ENCODE measurements around the gene SLC25A6.
"Not testable (repeated sequence)": the region's sequence is repeated elsewhere in the genome, so short reads cannot be mapped to it uniquely, and the experiment has no call there.

Gene SLC25A6

DNA sequence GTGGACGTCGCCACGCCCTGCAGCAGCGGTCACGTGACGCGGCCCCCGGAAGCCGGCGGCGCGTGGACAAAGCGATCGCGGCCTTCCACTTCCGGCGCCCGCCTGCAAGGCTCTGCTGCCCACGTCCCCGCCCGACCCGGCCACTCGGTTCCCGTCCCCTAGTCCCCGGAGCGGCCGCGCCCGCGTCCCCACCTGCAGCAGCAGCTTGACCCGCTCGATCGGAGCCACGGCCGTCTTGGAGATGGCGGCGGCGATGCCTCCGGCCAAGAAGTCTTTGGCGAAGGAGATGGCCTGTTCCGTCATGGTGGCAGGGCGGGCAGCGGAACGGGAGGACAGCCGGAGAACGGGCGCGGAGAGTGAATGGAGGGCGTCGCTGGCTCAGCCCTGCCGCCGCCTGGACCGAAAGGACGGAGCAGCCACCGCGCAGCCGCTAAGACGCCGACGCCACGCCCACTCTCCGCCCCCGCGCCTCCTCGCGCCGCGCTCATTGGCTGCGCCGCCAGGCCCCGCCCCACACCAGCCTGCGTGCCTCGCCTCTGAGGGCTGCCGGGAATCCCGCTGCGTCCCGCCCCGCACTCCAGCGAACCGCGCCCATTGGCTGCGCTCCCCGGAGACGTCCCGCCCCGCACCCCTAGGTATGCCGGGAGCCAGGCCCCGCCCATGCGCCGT lies at the start of gene SLC25A6:
TSS of gene SLC25A6 (minus strand) at position 407 of the 669 bp plus-strand sequence. CDS start at position 303, 104 bp downstream.
- no peak for DNase-seq

DNA sequence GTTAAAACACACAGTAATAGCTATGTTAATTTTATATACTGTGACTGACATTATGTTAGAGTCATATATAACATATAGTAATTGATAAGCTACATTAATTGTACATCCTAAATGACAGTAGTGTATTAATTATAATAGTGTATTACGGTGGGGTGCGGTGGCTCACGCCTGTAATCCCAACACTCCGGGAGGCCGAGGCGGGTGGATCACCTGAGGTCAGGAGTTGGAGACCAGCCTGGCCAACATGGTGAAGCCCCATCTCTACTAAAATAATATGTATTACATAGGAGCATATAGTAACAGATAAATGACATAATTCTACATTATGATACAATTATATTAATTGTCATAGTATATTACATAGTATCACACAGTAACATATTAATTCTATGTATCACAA lies 48.6 kb upstream of the SLC25A6 start:
- no peak for DNase-seq

DNA sequence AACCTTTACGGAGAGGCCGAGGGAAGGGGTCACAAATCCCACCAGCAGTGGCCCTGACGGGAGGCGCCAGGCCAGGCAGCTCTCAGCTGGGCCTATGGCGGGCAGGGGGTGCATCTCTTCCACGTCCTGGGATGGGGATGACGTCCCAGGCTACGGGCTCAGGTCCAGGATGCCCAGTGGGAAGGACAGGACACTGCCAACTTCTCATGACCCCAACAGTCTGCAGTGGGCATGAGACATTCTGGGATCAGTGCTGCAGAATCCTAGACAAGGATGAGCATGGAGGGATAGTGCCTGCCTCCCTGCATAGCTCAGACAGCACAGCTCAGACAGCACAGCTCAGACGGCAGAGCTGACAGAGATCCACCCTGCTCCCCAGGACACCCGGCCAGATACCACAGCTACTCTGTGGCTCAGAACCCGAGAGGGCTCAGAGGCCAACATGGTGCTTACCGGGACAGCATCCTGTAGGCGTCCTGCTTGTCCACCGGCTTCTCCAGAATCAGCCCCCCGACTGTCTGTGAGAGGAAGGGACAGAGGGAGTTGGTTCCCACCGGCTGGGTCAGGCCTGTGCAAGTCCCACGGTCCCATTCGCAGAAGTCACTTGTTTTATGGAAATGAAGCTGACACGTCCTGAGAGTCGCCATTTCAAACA lies 43.5 kb upstream of the SLC25A6 start:
- no peak for DNase-seq

DNA sequence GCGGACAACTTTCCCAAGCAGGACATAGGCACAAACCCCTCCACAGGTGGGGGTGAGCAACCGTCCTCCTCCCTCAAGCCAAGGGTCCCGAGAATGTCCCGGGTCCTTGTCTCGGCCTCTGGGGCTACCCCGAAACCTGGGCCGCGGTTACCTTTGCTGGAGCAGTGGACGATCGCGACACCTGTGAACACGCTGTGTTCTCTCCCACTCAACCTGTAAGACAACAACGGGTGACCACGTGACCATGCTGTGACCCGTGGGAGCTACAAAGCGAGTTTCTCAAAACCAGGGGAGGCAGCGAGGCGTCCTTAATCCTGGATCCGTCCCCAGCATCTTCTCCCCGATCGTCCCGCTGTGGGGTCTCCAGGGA lies 42.9 kb upstream of the SLC25A6 start:
- no peak for DNase-seq

DNA sequence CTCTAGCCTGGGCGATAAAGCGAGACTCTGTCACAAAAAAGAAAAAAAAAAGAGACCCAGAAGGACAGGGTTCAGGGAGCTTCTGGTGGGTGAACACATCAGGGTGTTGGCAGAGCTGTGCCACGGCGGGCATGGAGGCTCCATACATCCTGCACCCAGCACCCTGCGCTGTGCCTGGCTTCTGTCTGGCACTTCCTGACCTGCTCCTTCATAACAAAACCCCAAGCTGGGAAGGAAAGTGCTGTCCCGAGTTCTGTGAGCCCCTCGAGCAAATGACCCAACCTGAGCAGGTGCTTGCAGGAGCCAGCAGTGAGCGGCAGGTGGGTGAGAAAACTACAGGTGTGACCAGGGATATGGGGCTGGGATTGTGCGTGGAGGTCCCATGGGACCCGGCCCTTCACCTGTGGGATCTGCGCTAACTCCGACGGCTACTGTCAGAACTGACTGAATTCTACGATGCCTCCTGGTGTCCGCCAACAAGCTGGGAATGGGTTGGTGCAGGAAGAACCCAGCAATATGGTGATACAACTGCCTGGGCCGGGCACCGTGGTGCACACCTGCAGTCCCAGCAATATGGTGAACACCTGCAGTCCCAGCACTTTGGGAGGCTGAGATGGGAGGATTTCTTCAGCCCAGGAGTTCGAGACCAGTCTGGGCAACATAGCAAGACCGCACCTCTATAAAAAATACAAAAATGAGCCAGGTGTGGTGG lies 41.9 kb upstream of the SLC25A6 start:
- no peak for DNase-seq

DNA sequence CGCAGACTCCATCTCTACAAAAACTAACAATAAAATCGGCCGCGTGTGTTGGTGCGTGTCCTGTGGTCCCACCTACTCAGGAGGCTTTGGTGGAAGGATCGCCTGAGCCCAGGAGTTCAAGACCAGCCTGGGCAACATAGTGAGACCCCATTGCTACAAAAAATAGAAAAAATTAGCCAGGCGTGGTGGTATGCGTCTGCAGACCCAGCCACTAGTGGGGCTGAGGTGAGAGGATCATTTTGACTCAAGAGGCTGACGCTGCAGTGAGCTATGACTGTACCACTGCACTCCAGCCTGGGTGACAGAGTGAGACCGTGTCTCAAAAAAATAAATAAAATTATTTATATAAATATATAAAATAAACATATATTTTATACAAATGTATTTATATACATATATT lies 38.5 kb upstream of the SLC25A6 start:
- DNase-seq = no peak

DNA sequence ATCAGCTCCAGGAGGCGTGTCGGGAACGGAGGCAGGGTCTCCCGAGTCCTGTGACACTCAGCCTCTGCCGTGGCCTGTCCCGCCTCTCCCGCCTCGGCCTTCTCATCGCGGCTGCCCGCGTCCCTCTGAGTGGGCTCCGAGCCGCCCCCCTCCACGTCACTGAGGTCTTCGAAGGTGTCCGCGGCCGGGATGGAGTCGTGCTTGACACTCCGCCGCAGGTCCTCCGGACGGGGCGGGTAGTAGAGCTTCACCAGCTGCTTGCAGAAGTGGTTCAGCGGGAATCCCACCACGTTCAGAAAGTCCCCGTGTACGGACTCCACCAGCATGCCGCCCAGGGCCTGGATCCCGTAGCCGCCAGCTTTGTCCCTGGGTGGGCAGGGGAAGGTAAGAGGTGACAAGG lies 35.8 kb upstream of the SLC25A6 start:
- DNase-seq = no peak

DNA sequence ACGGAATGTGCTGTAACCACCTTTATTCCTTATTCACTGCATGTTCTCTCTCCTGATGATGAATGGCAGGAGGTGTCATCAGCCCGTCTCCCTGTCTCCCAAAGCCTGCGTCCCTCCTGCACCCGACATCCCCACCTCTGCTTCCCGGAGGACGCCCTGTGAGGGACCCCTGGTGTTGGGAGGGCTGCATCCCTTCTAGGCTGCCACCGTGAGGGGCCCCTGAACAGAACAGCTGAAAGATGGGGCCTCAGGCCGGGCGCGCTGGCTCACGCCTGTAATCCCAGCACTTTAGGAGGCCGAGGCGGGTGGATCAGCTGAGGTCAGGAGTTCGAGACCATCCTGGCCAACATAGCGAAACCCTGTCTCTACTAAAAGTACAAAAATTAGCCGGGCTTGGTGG lies 34.4 kb upstream of the SLC25A6 start:
- not testable (repeated sequence) for DNase-seq

DNA sequence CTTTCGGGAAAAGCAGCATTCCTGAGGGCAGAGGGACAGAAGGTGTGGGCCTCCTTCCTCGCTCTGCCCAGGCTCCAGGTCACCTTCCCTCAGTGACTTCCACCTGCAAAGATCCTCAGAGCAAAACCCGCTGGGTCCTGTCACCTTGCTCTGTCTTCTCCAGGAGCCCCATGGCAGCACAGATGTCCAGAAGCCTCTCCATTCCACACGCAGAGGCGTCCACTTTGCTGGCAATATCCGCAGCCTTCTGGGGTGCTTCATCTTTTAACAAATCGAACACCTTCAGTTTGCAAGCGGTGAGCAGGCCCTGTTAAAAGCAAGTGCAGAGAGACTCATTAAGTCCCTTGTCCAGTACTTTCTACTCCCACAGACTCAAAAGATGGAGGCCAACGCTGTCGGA lies 33.5 kb upstream of the SLC25A6 start:
- no peak for DNase-seq

DNA sequence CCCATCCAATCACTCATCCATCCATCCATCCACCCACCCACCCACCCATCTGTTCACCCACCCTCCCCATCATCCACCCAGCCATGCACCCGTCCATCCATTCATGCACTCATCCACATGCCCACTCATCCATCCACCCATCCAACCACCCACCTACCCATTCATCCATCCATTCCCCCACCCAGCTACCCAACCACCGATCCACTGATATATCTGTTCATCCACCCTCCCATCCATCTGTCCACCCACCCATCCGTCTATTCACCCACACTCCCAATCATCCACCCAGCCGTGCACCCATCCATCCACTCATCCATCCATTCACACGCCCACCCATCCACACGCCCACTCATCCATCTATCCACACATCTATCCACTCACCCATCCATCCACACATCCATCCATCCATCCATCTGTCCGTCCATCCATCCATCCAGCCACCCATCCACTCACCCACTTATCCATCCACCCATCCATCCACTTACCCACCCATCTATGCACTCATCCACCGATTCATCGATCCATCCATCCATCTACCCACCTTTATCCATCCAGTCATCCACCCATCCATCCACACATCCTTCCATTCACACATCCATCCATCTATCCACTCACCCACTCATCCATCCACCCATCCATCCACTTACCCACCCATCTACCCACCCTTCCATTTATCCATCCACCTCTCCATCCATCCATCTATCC lies 32.4 kb upstream of the SLC25A6 start:
- no peak for DNase-seq

DNA sequence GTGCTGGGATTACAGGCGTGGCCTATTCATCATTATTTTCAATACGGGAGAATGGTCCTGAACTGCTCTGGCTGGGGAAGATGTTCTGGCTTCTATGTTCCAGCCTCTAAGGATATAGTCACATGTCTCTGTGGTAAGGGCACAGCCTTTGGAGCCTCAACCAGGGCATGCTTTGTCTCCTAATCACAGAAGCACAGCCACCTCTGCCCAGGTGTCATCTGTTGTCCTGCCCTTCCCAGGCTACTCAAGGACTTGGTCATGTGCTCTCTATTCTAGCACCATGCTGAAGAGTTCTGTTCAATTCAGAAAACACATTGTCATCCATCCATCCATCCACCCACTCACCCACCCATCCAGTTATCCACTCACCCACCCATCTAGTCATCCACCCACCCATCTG lies 31.3 kb upstream of the SLC25A6 start:
- no peak for DNase-seq

DNA sequence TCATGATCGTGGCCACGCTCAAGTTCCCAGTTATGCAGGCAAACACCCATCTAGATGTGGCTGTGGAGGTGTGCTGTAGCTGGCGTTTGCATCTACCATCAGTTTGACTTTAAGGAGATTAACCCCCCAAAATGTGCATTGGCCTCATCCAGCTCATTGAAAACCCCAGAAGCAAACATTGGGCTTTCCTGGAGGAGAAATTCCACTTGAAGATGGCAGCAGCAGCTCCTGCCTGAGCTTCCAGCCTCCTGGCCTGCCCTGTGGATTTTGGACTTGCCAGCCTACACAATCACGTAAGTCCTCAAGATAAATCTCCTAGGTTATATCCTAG lies 30.2 kb upstream of the SLC25A6 start:
- DNase-seq = no peak

DNA sequence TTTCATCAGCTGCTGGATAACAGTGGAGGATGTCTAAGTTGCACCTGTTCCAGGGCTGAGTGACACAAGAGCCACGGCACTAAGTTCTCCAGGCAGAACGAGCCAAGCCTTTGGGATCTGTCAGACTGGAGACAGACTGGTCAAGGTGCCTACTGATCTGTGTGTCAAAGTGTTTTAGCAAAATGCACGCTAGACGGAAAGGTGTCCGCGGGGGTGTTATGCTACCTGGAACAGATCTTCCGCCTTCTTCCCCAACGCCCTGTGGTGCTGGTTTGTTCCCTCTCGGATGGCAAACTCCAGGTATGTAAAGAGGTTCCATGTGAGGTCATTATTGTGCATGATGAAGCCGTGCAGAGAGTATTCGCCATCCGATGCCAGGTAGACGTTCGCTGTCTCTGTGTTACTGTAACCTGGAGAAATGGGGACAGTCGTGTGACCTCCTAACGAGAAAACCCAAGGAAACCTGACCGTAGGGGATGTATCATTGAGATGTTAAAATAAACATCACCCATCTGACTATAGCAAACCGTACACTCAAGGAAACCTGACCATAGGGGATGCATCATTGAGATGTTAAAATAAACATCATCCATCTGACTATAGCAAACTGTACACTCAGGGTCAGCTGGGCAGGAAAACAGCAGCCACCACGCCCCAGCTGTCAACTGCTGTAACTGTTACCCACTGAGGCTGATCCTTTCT lies 29.7 kb upstream of the SLC25A6 start:
- no peak for DNase-seq

DNA sequence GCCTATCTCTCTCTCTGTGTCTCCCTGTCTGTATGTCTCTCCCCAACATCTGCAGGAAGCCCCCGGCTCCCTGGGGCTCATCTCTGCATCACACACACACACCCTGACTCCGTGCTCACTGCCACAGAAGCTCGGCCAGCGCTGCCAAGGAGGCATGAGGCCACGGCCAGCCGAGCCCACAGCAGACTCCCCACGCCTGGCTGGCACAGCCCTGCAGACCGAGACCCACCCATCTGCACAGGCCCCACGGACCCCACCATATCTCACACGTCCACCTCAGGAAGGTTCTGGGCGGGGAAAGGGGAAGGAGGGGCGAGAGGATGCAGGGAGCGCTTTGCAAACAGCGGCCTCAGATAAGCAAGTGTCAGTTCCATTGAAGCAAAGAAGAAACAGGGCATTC lies 28.5 kb upstream of the SLC25A6 start:
- no peak for DNase-seq

DNA sequence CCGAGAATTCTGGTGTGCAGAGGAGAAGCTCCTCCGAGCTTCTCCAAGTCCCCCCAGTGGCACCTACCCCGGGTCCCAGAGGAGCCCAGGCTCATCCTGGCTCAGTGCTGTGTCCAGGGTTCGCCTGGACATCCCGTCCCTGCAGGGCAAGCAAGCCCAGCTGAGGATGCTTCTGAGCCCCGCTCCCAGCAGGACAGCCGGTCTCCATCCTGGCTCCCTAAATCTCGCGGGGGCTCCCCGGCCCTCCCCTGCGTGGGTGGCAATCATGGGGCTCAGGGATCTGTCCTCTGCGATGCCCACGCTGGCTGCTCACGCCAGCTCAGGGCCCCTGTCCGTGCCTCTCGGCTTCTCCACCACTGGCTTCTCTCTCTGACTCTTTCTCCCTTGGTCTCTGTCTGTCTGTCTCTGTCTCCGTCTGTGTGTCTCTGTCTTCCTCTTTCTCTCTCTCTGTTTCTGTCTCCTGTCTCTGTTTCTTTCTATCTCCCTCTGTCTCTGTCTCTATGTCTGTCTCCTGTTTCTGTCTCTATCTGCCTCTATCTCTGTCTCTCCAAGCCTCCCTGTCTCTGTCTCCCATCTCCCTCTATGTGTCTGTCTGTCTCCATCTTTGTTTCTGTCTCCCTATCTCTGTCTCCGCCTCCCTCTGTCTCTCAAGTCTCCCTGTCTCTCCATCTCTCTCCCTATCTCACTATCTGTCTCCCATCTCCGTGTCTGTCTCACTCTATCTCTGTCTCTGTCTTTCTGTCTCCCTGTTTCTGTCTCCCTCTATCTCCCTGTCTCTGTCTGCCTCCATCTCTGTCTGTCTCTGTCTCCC lies 27.8 kb upstream of the SLC25A6 start:
- no peak for DNase-seq

DNA sequence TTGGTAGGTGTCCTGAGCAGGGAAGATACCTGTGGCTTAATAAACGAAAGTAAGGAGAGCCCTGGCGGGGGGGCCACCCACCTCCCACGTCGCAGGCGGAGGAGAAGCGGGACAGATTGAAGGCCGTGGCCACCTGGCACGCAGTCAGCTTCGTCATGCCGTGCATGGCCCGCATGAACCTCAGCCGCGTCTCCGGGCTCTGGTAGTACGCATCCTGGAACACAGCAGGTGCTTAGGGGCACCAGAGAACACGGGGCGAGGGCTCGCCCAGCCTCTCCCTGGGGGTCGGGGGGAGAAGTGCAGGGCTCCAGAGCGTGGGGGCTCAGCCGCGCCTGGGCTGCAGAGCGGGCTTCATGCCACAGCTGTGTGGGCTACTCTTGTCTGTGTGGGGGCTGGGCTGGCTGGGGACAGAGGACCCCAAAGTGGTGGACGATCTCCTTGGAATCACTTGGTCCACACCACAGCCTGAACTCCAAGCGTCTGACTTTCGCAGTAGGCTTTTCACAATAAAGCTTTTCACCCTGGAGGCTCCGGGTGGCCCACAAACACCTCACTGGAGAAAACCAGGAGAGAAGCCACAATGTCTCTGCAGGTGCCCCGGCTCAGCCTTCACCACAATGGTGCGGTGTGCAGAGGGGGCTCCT lies 27.1 kb upstream of the SLC25A6 start:
- DNase-seq = no peak

DNA sequence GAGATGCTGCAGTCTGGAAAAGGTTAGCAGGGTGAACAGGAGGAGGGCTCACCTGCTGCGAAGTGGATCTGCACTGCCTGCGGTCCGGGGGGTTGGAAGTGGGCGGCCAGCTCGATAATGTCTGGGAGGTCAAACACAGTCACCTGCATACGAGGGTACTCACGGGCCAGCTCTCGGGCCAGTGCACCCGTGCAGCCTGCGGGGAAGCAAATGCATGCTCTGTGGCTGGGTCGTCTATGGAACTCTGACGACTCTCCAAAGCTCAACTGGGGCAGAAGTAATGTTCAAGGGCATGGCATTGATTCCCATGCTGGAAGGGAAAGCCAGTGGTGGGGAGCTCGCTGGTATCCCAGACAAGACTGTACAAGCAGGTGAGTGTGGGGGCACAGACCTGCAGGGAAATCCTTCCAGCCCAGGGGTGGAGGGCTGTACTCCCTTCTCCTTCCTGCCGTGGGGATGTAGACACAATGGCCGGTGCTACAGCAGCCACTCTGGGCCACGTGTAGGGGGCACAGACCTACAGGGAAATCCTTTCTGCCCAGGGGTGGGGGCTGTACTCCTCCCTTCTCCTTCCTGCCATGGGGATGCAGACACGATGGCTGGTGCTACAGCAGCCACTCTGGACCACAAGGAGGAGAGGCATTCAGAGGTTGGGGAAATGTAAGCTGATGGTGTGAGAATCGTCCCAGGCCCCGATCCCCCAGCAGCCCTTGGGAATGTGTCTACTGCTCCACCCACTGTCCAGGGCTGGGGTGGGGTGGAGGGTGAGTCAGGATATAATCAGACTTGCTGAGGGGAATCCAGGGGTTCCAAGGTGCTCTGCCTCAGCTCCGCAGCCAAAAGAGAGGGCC lies 26.2 kb upstream of the SLC25A6 start:
- DNase-seq = no peak

DNA sequence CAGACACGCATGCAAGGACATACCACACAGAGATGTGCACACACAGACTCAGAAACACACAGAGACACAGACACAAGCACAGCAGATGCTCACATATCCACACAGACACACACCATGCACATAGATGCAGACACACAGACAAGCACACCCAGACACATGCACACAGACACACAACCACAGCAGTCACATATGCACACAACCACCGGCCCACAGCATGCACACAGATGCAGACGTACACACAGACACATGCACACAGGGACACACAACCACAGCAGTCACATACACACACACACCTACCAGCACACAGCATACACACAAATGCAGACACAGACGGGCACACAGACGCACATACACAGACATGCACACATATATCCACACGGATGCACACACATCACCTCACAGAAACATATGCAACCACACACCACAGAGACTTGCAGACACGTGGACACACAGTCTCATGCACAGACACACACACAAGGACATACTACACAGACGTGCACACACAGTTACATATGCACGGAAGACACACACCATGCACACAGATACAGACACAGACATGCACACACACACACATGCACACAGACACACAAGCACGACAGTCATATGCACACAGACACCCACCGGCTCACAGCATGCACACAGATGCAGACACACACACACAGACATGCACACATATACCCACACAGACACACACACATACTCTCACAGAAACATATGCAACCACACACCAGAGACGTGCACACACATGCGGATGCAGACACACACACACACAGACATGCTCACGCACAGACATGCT lies 25.2 kb upstream of the SLC25A6 start:
- DNase-seq = no peak

DNA sequence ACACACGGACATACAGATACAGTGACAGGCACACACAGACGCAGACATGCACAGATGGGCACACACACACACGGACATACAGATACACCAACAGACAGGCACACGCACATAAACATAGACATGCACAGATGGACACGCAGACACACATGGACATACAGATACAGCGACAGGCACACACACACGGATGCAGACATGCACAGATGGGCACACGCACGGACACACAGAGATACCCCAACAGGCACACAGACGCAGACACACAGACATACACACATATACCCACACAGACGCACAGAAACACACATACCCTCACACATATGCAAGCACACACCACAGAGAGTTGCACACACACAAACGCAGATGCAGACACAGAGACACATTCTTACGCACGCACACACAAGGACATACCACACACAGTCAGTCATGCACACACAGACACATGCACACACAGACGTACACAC lies 24.4 kb upstream of the SLC25A6 start:
- no peak for DNase-seq

Measured in NCI-H2029 treated with DMSO at 0.1 percent for 48 hours (cell line).